Measurements from ENCODE around the gene PEX11B.

PEX11B gene

DNA sequence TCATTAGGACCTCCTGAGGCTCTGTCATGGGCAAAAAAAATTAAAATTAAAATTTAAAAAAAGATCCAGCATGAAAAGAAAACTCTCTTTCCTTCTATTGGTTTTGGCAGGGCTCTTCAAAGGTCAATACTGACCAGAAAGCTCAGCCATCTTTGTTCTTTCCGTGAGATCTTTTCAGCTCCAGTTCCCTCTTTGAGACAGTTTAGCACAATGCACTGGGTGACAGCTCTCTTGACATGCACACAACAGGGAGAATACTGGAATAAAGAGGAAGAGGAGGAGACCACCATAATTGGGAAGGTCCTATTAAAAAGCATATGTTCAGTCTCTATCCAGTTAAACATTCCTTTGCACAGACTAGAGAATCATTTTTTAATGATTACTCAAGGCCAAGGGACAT, 33.0 kb upstream of the PEX11B start:
- Histone ChIP-seq H3K9me3 (replicated peaks in 1 of 2; ENCODE audit: control insufficient read depth in 2 of 2, insufficient read depth in 1 of 2, low read depth in 1 of 2, low read length in 2 of 2) (peaks cover 0 to 3% of the 10 kb centered on the region in 2 donors), H2AFZ (ENCODE audit: low read length) (no peak overlapping the region), H2BK12ac (ENCODE audit: low read length) (no peak overlapping the region), H3K23ac (ENCODE audit: low read depth, low read length, poor library complexity) (no peak overlapping the region), H2BK15ac (ENCODE audit: low read length) (no peak overlapping the region), H3K14ac (ENCODE audit: low read length) (no peak overlapping the region), H3K27me3 (ENCODE audit: control insufficient read depth in 3 of 3, insufficient read depth in 3 of 3, low read depth in 1 of 3, low read length in 3 of 3) (peaks cover 0 to 2% (median 0%) of the 10 kb centered on the region in 3 experiments), H3K4me2 (ENCODE audit: insufficient read depth, low read length, poor library complexity, severe bottlenecking) (no peak overlapping the region), H2BK120ac (ENCODE audit: low read depth, low read length) (no peak overlapping the region), H4K8ac (ENCODE audit: low read depth, low read length) (no peak overlapping the region), H2AK5ac (ENCODE audit: low read depth, low read length) (no peak overlapping the region), H3K9ac (ENCODE audit: low read depth, low read length, poor library complexity) (no peak overlapping the region), H4K91ac (ENCODE audit: low read depth, low read length, poor library complexity) (no peak overlapping the region), H3K27ac (replicated peaks; ENCODE audit: low read length) (peak overlapping the region; percentile 10), H3K4ac (ENCODE audit: low read length) (no peak overlapping the region), H3K79me1 (ENCODE audit: low read depth, low read length) (no peaks in the 10 kb centered on the region), H3K4me3 (ENCODE audit: low read length in 2 of 2) (no peak overlapping the region), H3K18ac (ENCODE audit: low read length) (no peak overlapping the region), H3K36me3 (replicated peaks in 1 of 2; ENCODE audit: control insufficient read depth in 2 of 2, insufficient read depth in 2 of 2, low read length in 2 of 2) (peaks cover 0 to 28% of the 10 kb centered on the region in 2 donors), H3K4me1 (ENCODE audit: control insufficient read depth in 2 of 2, insufficient read depth in 1 of 2, low read depth in 1 of 2, low read length in 2 of 2) (peaks cover 6 to 23% of the 10 kb centered on the region in 2 donors), H2BK5ac (ENCODE audit: low read length) (no peak overlapping the region)
- DNase-seq (ENCODE audit: low spot score) = no peak
- WGBS, 2 donors (ENCODE audit: extremely low coverage in 2 of 2, insufficient read length in 2 of 2, insufficient replicate concordance in 1 of 2) = no CpG with 5 or more reads among the region's 1 CpG

DNA sequence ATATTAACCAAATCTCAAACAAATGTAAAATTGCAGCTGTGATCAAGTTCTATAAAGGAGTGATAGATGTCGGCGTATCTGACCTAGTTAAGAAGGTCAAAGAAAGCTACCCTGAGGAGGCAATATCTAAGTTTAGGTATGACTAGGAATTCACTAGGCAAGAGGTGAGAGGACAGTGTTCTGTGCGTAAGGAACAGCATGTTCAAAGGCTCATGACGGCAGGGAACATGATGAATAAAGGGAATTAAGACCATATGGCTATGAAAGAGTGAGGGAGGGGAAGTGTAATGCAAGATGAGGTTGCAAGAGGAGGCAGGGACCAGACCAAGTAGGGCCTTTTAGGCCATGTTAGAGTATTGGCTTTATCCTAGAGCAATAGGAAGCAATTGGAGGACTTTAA, 30.7 kb upstream of the PEX11B start:
- Histone ChIP-seq H3K4ac (ENCODE audit: low read length) (no peak overlapping the region), H3K18ac (ENCODE audit: low read length) (no peak overlapping the region), H3K14ac (ENCODE audit: low read length) (no peak overlapping the region), H2BK12ac (ENCODE audit: low read length) (no peak overlapping the region), H2BK15ac (ENCODE audit: low read length) (no peak overlapping the region), H3K23ac (ENCODE audit: low read depth, low read length, poor library complexity) (no peak overlapping the region), H4K8ac (ENCODE audit: low read depth, low read length) (no peak overlapping the region), H2AFZ (ENCODE audit: low read length) (no peak overlapping the region), H2AK5ac (ENCODE audit: low read depth, low read length) (no peak overlapping the region), H3K79me1 (ENCODE audit: low read depth, low read length) (no peaks in the 10 kb centered on the region), H3K9ac (ENCODE audit: low read depth, low read length, poor library complexity) (no peak overlapping the region), H3K4me3 (ENCODE audit: low read length in 2 of 2) (no peak overlapping the region), H2BK5ac (ENCODE audit: low read length) (no peak overlapping the region), H3K9me3 (replicated peaks in 1 of 2; ENCODE audit: control insufficient read depth in 2 of 2, insufficient read depth in 1 of 2, low read depth in 1 of 2, low read length in 2 of 2) (peaks cover 0 to 3% of the 10 kb centered on the region in 2 donors), H4K91ac (ENCODE audit: low read depth, low read length, poor library complexity) (no peak overlapping the region), H3K4me1 (ENCODE audit: control insufficient read depth in 2 of 2, insufficient read depth in 1 of 2, low read depth in 1 of 2, low read length in 2 of 2) (peaks cover 6 to 13% of the 10 kb centered on the region in 2 donors), H3K36me3 (replicated peaks in 1 of 2; ENCODE audit: control insufficient read depth in 2 of 2, insufficient read depth in 2 of 2, low read length in 2 of 2) (peaks cover 0 to 37% of the 10 kb centered on the region in 2 donors), H2BK120ac (ENCODE audit: low read depth, low read length) (no peak overlapping the region), H3K4me2 (ENCODE audit: insufficient read depth, low read length, poor library complexity, severe bottlenecking) (no peak overlapping the region), H3K27me3 (ENCODE audit: control insufficient read depth in 3 of 3, insufficient read depth in 3 of 3, low read depth in 1 of 3, low read length in 3 of 3) (no peaks in the 10 kb centered on the region), H3K27ac (replicated peaks; ENCODE audit: low read length) (no peak overlapping the region)
- no peak for DNase-seq (ENCODE audit: low spot score)
- no CpG with 5 or more reads among the region's 4 CpGs for WGBS, 2 donors (ENCODE audit: extremely low coverage in 2 of 2, insufficient read length in 2 of 2, insufficient replicate concordance in 1 of 2)

DNA sequence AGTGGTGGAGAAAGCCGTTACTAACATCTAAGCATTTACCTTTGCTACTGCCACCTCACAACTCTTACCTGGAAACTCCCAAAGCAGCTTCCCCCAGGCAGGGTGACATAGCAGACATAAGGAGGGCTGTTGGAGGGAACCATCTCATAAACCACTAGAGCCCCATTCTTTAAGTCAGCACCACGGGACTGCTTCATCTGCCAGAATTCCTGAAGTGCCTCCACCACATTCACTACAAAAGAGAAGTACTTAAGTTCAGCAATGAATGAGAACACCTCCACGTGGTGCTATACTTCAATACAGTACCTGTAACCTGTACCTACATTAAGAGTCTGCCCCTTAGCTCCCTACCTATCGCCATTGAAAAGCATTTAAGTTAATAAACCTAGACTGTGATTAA, 29.0 kb upstream of the PEX11B start:
- Histone ChIP-seq H3K4me2 (ENCODE audit: insufficient read depth, low read length, poor library complexity, severe bottlenecking) (no peak overlapping the region), H3K79me1 (ENCODE audit: low read depth, low read length) (no peaks in the 10 kb centered on the region), H2BK5ac (ENCODE audit: low read length) (no peak overlapping the region), H2AFZ (ENCODE audit: low read length) (no peak overlapping the region), H3K14ac (ENCODE audit: low read length) (no peak overlapping the region), H3K4me1 (ENCODE audit: control insufficient read depth in 2 of 2, insufficient read depth in 1 of 2, low read depth in 1 of 2, low read length in 2 of 2) (peaks cover 6 to 13% of the 10 kb centered on the region in 2 donors), H4K8ac (ENCODE audit: low read depth, low read length) (no peak overlapping the region), H2AK5ac (ENCODE audit: low read depth, low read length) (no peak overlapping the region), H3K36me3 (replicated peaks in 1 of 2; ENCODE audit: control insufficient read depth in 2 of 2, insufficient read depth in 2 of 2, low read length in 2 of 2) (peaks cover 0 to 53% of the 10 kb centered on the region in 2 donors), H3K27ac (replicated peaks; ENCODE audit: low read length) (no peak overlapping the region), H2BK12ac (ENCODE audit: low read length) (no peak overlapping the region), H2BK120ac (ENCODE audit: low read depth, low read length) (no peak overlapping the region), H3K23ac (ENCODE audit: low read depth, low read length, poor library complexity) (no peak overlapping the region), H2BK15ac (ENCODE audit: low read length) (no peak overlapping the region), H4K91ac (ENCODE audit: low read depth, low read length, poor library complexity) (no peak overlapping the region), H3K4ac (ENCODE audit: low read length) (no peak overlapping the region), H3K9ac (ENCODE audit: low read depth, low read length, poor library complexity) (no peak overlapping the region), H3K4me3 (ENCODE audit: low read length in 2 of 2) (no peak overlapping the region), H3K27me3 (ENCODE audit: control insufficient read depth in 3 of 3, insufficient read depth in 3 of 3, low read depth in 1 of 3, low read length in 3 of 3) (no peaks in the 10 kb centered on the region), H3K9me3 (replicated peaks in 1 of 2; ENCODE audit: control insufficient read depth in 2 of 2, insufficient read depth in 1 of 2, low read depth in 1 of 2, low read length in 2 of 2) (peaks cover 0 to 3% of the 10 kb centered on the region in 2 donors), H3K18ac (ENCODE audit: low read length) (no peak overlapping the region)
- DNase-seq (ENCODE audit: low spot score) = no peak
- no CpG with 5 or more reads among the region's 4 CpGs for WGBS, 2 donors (ENCODE audit: extremely low coverage in 2 of 2, insufficient read length in 2 of 2, insufficient replicate concordance in 1 of 2)

DNA sequence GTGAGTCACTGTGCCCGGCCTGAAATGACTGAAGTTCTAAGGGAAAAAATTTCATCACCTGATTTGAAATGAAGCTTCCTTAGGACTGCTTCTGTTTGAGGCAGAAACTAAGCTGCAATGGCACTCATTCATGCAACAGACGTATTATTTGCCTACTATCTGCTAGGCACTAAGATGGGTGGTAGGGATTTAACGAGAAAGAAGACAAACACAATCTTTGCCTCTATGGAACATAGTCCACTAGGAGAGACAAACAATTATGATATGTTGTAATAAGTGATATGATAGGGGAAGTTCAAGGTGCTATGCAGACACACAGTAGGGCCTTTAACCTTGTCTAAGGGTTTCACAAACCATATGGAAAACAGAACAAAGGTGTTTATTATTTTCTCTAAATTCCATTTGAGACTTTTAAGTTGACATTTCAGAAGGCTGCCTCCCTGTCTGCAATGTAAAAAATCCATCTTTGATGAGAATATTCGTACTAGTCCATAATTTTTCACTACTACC, 28.0 kb upstream of the PEX11B start:
- Histone ChIP-seq H3K18ac (ENCODE audit: low read length) (no peak overlapping the region), H3K4me3 (ENCODE audit: low read length in 2 of 2) (no peak overlapping the region), H3K23ac (ENCODE audit: low read depth, low read length, poor library complexity) (no peak overlapping the region), H2BK5ac (ENCODE audit: low read length) (no peak overlapping the region), H3K36me3 (replicated peaks in 1 of 2; ENCODE audit: control insufficient read depth in 2 of 2, insufficient read depth in 2 of 2, low read length in 2 of 2) (peaks cover 0 to 63% of the 10 kb centered on the region in 2 donors), H4K8ac (ENCODE audit: low read depth, low read length) (no peak overlapping the region), H4K91ac (ENCODE audit: low read depth, low read length, poor library complexity) (no peak overlapping the region), H3K4ac (ENCODE audit: low read length) (no peak overlapping the region), H2BK120ac (ENCODE audit: low read depth, low read length) (no peak overlapping the region), H3K14ac (ENCODE audit: low read length) (no peak overlapping the region), H3K9me3 (replicated peaks in 1 of 2; ENCODE audit: control insufficient read depth in 2 of 2, insufficient read depth in 1 of 2, low read depth in 1 of 2, low read length in 2 of 2) (peaks cover 0 to 3% of the 10 kb centered on the region in 2 donors), H2AK5ac (ENCODE audit: low read depth, low read length) (no peak overlapping the region), H3K79me1 (ENCODE audit: low read depth, low read length) (no peaks in the 10 kb centered on the region), H2AFZ (ENCODE audit: low read length) (no peak overlapping the region), H2BK15ac (ENCODE audit: low read length) (no peak overlapping the region), H3K9ac (ENCODE audit: low read depth, low read length, poor library complexity) (no peak overlapping the region), H3K27me3 (ENCODE audit: control insufficient read depth in 3 of 3, insufficient read depth in 3 of 3, low read depth in 1 of 3, low read length in 3 of 3) (no peaks in the 10 kb centered on the region), H2BK12ac (ENCODE audit: low read length) (no peak overlapping the region), H3K4me2 (ENCODE audit: insufficient read depth, low read length, poor library complexity, severe bottlenecking) (no peak overlapping the region), H3K27ac (replicated peaks; ENCODE audit: low read length) (no peak overlapping the region), H3K4me1 (ENCODE audit: control insufficient read depth in 2 of 2, insufficient read depth in 1 of 2, low read depth in 1 of 2, low read length in 2 of 2) (peaks cover 3 to 5% of the 10 kb centered on the region in 2 donors)
- DNase-seq (ENCODE audit: low spot score) = no peak
- no CpG with 5 or more reads among the region's 4 CpGs for WGBS, 2 donors (ENCODE audit: extremely low coverage in 2 of 2, insufficient read length in 2 of 2, insufficient replicate concordance in 1 of 2)

Data from neuronal stem cell (in vitro differentiated cells).